Anterior cingulate cortex (tissue), 58 donors: Measurements from ENCODE around the gene FADS1.

Source experiments
- DNase-seq, 58 donors: peaks; one replicate each; lab custom pipeline; 2025; lab: John Stamatoyannopoulos, UW

FADS1 gene

GRCh38 chr11:61828629-61829407, 12.0 kb upstream of the FADS1 start:
- peak in 37 of 58 donors; percentile 20 to 67 (median 41) for DNase-seq

GRCh38 chr11:61828379-61828628, 11.5 kb upstream of the FADS1 start:
- DNase-seq, result no peak

GRCh38 chr11:61827571-61828378, 11.0 kb upstream of the FADS1 start, which contains the start of gene FADS2:
FADS2 (plus strand) TSS chr11:61828300; CDS start chr11:61828391, 91 bp downstream.
- peak; percentile 55 to 98 (median 94) for DNase-seq

GRCh38 chr11:61826930-61827570, 10.2 kb upstream of the FADS1 start:
- peak in 15 of 58 donors; percentile 48 to 79 (median 67) for DNase-seq

GRCh38 chr11:61820174-61820573, 3.4 kb upstream of the FADS1 start:
- DNase-seq, result no peak

GRCh38 chr11:61817471-61818202, 834 bp upstream of the FADS1 start:
- DNase-seq, result no peak

- DNase-seq, result peak in 50 of 58 donors; percentile 39 to 82 (median 70)
These were observed 740 bp downstream of the FADS1 start for GRCh38 chr11:61815790-61816735.

- peak; percentile 58 to 99 (median 96) for DNase-seq
These were observed 1.6 kb downstream of the FADS1 start for GRCh38 chr11:61814958-61815789.

GRCh38 chr11:61814247-61814957, 2.4 kb downstream of the FADS1 start:
- DNase-seq, result peak in 45 of 58 donors; percentile 19 to 82 (median 56)

GRCh38 chr11:61812736-61813411, 3.9 kb downstream of the FADS1 start:
- no peak for DNase-seq

GRCh38 chr11:61811831-61812230, 5.0 kb downstream of the FADS1 start:
- no peak for DNase-seq

GRCh38 chr11:61810671-61811175, 6.1 kb downstream of the FADS1 start:
- no peak for DNase-seq

- DNase-seq, result no peak
These were observed 10.0 kb downstream of the FADS1 start for GRCh38 chr11:61806785-61807184.

- DNase-seq, result no peak
These were observed 11.7 kb downstream of the FADS1 start for GRCh38 chr11:61805146-61805545.

- peak in 1 of 58 donors; percentile 29 for DNase-seq
These were observed 12.7 kb downstream of the FADS1 start for GRCh38 chr11:61803889-61804647.

GRCh38 chr11:61802605-61803004, 14.2 kb downstream of the FADS1 start:
- no peak for DNase-seq
